ENCODE measurements around the gene WWC1.
"Not testable (repeated sequence)": the region's sequence is repeated elsewhere in the genome, so short reads cannot be mapped to it uniquely, and the experiment has no call there.

WWC1 gene

DNA sequence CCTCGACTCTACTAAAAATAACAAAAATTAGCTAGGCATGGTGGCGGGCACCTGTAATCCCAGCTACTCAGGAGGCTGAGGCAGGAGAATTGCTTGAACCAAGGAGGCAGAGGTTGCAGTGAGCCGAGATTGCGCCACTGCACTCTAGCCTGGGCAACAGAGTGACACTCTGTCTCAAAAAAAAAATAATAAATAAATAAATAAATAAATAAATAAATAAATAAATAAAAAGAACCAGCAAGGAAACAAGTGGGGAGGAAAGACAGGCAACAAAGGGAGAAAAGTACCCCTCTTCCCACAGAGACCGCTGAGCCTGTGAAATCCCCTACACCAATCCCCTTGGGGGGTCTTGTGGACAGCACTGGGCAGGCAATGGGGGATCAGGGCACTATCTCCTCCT is 4.6 kb upstream of the WWC1 start:
- DNase-seq: not testable (repeated sequence)

DNA sequence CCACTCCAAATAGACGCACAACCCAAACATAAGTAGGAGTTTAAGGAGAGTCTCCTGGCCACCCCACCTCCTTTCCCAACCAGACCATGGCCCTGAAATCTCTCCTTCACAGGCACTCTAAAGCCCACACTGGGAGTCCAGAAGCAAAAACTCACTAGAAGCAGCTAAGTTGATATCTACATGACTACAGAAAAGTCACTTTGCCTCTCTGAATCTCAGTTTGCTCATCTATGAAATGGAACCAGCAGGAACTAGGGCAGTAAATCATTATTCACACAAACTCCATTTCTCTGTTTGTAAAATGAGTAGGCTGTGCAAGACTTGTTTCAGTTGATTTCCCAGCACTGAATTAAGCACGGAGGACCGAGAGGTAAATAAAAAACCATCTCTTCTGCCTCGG is 4.1 kb upstream of the WWC1 start:
- DNase-seq: no peak

DNA sequence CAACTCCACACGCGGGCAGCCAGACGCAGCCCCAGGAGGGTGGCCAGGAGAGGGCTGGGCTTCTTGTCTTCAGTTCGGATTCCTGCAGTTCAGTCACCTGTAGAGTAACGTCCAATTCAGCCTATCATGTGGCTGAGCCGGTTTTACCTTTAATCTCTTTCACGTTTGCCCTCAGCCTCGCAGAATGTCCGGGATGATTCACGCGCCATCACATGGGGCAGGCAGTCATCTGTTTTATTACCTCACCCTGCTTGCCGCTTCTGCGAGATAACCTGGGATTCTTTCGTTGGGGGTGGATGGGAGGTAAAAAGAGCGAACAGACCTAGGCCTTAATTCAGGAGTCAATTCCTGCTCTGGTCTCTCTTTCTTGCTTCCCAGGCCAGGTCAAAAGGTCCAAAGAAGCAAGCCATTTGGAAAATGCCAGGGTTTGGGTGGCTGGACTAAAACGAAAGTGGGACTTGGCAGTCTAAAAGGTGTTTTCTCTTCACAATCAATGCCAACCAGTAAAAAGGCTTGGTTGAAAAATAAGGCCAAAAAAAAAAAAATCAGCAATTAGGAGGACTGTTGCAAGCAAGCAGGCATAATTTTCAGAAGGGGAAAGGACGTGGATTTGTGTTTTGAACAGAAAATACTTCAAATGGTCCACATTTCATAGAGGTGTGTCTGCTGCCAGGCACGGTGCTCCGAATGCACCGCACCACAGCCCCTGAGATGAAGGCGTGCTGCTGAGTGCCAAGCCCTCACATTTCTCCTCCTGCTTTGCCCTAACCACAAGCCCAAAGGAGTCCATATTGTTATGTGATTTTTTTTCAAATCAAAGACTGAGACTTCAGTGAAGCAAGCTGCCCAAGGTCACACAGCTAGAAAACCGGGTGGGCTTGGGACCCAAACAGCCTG is 2.8 kb upstream of the WWC1 start:
- no peak for DNase-seq

DNA sequence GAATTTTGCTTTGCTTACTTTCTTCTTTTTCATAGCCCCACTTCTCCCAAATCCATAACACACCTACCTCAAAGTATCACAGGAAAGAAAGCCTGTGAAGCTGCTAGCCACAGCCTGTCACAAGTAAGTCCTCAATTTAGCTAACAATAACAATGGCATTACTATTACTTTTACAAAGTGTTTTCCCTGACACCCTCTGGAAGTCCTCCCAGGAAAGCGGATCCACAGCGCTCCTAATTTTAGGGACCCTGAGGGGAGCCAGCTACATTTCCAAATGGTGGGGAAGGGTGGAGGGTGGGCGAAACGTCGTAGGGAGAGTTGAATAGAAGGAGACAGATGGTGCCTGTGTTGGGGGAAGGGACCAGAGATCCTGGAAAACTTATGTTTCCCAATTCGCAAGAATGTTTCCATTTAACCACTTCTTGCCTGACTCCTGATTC is 523 bp upstream of the WWC1 start:
- DNase-seq: no peak

DNA sequence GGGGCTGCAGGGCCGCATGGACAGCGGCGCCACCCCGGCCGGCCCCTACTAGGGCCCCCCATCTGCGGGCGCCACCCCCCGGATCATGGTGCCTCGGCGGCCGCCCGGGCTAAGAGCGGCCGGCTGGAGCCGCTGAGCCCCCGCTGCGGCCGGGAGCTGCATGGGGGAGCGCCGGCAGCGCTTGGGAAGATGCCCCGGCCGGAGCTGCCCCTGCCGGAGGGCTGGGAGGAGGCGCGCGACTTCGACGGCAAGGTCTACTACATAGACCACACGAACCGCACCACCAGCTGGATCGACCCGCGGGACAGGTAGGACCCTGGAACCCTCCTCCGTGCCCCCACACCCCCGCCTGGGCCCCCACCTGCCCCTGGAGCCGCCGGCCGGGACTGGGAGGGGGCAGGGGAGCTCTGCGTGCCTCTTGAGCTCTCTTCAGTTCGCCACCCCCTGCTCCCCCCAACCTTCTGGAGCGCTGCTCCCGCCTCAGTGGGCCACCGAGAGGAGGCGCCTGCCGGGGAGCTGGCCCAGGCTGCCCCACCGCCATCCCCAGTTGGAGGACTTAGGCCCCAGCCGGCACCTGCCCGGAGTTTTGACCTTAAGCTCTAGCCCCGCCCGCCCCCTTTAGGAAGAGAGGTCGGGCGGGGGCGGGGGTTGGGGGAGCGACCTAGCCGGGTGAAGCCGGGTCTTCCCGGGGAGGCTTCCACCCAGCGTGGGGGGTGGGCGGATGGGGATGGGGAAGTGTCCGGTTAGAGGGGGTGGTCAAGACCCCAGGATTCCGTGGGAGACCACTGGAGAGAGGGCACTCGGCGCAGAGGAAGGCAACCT is 730 bp downstream of the WWC1 start:
- DNase-seq: no peak

DNA sequence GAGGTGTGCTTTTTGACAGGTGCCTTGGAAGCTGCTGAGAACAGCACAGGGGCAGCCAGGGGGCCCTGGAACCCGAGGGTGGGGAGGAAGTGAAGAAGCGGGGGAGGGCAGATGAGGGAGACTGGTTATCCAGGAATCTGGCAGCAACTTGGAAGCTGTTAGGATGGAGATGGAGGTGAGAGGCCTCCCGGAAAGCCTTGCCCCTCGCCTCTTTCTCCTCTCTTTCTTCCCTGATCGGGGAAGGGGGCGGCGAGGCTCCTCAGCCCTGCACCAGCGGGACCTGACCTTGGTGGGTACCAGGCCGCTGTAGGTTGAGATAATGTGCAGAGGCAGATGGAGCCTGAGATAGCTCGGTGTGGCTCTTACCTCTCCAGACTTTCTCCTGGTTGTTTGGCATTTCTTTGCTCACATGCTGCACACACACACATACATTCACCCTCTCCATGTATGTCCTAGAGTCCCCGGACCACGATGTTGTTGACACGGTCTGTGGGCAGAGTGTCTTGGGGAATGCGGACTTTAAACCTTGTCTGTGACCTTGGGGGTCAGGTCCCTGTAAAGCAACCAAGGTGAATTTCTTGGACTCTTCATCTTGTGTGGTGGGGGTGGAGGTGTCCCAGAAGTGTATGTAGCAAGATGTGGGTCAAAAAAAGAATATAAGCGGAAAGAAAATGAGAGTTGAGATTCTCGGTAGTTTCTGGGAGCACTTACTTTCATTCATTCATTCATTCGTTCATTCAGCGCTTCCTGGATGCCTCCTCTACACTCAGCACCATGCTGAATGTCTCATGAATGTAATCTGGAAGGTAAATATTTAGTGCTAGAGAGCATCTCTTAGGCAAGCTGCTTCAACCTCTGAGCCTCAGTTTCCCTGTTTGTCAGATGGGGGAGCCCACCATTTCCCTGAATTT is 1.6 kb downstream of the WWC1 start:
- DNase-seq: no peak

DNA sequence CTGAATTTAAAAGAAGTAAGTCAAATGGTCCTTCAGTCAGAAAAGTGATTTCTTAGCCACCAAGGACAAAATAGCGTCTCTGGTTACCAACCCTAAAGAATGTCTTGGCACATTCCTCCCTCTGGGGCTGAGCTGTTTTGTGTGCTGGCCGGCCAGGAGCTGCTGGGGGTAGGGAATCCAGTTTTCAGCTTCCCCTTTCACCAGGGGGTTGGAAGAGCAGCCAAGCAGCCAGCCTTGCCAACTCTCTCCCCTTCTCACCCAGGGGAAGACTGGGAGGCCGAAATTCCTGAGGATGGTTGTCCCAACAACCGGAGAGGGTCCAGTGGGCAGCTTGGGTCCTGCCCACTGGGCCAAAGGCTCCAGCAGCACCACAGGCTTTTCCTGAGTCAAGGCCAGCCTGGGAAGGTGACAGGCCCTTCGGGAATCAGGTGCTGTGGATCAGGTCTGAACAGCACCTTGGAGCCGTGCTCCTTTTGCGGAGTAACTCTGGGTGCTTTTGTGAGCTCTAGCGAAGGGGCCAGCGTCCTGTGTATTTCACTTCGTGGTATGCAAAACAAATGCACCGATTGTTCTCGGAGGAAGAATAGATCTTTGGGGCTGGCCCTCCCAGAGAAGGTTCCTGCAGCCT is 4.2 kb downstream of the WWC1 start:
- no peak for DNase-seq

DNA sequence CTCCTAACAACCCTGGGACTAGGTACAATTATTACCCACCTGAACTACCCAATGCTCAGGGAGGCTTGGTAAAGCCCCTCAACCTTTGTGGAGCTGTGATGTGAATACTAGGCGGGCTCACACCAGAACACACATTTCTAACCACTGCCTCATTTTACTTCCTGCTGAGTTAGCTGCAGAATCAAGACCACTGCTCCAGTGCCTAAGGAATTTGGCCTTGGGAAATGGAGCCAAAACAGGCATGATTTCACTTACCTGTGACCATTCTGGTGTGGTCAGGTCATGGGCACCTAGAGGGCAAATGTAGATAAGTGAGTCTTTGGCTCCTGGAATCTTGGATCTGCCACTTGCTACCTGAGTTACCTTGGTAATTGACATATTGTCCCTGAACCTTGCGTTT is 5.2 kb downstream of the WWC1 start:
- no peak for DNase-seq

DNA sequence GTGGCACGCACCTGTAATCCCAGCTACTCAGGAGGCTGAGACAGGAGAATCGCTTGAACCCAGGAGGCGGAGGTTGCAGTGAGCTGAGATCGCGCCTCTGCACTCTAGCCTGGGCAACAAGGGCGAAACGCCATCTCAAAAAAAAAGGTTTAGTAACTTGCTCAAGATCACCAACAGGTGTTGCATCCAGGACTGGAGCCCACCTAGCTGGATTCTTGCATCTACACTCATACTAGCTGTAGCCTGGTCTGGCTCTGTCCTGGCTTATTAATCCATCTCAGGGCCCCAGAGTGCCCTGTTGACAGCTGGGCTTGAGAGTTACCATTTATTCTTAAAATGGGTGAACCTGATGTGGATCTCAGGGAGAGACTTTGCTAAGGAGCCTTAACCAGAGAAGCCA is 7.5 kb downstream of the WWC1 start:
- DNase-seq: no peak

DNA sequence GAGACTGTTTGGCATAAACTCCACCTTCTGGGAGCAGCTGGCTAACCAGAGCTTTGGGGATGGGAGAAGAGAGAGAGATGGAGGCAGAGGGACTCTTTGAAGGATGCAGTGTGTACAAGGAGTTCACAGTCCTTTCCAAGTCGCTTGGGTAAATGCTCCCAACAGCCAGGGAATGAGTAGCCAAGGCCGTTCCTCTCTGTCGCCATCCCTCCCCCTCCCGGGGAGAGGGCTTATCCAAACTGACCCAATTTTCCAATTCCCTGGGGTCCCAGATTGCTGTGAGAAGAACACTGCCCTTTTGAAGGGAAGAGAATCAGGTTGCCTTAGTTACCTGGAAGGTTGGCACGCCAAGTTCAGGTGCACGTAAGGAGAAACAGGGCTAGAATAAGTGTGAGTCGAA is 7.9 kb downstream of the WWC1 start:
- no peak for DNase-seq

DNA sequence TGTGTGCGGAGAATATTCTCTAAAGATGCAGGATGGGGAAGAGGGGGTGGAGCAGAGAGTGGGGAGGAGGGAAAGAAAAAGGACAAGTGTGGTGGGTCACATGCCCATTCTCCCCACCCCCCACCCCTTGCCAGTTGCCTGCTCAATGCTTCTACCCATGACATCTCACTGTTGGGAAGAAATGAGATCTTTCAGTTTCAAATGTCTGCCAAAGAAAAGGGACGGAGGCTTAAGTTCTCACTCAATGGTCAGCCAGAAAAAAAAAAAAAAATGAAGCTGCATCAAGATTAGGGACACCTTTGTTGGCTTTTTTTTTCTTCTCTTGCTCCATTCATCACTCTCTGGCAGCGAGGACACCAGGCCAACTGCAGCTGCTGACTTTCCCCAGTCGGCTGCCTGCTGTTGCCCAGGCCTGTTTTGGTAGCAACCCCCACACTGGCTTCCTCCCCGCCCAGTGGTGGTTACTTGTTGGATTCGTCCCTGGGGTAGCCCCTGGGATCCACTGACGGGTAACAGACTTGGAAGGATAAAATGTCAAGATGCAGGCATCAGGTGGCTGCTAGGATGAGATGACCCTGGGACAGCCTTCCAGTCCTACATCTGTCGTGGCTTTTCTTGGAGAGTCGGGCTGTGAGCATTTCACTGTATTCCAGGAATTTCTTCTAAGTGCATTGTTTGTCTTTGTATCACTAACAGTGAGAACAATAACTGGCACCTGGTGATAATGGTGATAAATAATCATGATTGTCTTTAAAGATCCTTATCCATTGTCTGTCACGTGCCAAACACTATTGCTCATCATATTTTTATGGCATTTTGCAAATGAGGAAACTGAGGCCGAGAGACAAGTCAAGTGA is 9.1 kb downstream of the WWC1 start:
- no peak for DNase-seq

DNA sequence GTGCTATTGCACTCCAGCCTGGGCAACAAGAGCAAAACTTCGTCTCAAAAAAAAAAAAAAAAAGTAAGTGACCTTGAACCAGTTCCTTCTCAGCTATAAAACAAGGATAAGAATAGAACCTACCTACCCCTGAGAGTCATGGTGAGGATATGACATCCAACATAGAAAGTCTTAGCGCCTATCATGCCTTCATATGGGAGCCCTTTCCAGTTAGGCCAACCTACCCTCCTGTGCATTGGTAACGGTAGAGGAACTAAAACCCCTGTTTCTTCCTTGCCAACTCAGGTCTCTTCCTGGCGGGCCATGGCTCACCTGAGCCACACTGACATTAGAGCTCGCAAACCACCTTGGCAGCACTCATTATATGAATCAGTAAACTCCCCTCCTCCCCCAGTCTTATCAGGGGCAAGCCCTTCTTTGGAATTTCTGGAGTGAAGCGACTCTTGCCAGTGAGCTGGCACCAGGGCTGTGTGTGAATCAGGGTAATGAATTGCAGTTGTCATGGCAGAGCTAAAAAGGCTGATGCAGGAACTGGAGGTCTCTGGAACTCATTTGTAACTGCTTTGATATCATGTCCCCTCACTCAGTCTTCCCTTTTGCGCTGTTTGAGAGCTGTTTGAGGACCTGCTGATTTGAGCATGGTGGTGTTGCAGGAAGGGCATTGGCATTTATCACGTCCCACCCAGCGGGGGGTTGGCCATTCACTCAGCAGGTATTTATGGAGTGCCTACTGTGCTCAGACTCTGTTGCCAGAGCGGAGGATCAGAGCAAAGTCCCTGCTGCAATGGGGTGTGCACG is 10.3 kb downstream of the WWC1 start:
- DNase-seq: no peak

DNA sequence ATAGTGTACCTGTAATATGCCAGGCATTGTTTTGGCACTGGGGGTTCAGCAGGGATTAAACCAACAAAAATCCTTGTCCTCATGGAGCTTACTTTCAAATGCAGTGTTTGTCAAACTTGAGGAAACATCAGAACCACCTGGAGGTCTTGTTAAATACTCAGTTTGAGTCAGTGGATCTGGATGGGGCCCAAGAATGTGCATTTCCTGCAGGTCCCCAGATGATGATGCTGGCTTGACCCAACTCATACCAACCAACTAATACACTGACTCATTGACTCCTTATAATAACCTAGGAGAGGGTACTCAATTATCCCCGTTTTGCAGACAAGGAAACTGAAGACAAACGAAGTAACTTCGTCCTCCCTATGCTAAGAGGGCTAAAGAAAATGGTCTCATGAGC is 11.3 kb downstream of the WWC1 start:
- no peak for DNase-seq

DNA sequence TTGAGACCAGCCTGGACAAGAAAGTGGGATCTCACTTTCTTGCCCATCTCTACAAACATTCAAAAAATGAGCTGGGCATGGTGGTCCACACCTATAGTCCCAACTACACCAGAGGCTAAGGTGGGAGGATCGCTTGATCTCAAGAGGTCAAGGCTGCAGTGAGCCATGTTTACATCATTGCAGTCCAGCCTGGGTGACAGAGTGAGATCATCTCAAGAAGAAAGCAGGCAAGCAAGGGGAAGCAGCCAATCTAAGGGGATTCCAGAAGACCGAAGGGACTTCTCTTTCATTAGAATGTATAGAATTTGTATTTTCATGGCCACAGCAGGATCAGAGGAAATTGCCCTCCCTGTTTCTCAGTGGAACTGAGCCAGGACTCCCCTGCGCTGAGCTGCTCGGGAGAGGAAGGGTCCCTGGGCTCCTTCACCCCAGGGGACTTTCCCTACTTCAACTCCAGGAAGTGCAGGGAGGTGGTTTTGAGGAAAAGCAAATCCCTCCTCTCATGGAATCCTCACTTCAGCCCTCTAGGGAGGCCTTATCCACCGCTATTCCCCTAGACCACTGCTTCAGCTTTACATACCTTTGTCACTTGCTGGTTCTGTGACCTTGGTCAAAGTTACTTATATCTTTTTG is 12.1 kb downstream of the WWC1 start:
- no peak for DNase-seq

DNA sequence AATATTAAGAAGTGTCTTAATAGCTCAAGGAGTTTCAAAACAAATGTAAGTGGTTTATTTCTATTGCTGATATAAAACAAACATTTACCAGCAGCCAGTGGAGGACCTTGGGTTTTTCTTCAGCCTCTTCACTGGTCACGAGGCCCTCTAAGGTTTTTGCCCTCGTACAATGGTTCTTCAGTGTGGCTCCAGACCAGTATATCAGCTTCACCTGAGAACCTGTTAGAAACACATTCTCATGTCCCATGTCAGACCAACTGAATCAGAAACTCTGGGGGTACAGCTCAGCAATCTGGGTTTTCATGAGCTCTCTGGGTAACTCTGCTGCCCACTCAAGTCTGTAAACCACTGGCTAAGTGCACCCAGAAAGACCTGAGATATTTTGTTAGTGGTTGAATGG is 12.9 kb downstream of the WWC1 start:
- DNase-seq: no peak

DNA sequence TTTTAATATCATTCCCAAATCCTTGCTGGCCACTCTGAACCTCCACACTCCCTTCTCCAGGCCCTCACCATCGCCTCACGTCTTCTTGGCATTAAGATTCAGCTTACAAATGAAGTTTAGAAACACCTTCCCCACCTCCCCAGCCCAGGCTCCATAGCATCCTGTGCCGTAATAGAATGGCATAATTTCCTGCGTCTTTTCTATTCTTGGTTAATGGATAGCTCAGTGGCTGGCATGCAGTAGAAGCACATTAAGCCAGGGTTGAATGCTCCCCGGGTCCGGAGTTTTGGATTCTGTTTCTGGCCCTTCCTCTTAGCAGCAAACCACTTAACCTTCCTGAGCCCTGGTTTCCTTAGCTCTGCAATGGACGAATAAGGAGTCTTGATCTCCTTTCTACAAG is 13.8 kb downstream of the WWC1 start:
- no peak for DNase-seq

DNA sequence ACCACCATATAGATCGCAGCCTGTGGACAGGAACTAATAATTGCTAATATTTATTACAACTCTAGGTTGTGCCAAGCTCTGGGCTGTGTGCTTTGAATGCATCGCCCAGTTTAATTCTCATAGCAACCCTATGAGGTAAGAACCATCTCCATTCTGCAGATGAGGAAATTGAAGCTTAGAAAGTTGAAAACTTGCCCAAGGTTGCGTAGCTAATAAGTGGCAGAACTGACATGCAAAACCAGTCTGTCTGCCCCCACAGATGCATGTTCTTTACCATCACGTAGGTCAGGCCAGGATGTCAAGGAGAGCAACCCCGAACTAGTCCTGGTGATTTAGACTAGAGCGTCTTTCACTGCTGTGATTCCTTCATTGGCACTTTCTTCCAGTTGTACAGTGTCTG is 15.6 kb downstream of the WWC1 start:
- no peak for DNase-seq

DNA sequence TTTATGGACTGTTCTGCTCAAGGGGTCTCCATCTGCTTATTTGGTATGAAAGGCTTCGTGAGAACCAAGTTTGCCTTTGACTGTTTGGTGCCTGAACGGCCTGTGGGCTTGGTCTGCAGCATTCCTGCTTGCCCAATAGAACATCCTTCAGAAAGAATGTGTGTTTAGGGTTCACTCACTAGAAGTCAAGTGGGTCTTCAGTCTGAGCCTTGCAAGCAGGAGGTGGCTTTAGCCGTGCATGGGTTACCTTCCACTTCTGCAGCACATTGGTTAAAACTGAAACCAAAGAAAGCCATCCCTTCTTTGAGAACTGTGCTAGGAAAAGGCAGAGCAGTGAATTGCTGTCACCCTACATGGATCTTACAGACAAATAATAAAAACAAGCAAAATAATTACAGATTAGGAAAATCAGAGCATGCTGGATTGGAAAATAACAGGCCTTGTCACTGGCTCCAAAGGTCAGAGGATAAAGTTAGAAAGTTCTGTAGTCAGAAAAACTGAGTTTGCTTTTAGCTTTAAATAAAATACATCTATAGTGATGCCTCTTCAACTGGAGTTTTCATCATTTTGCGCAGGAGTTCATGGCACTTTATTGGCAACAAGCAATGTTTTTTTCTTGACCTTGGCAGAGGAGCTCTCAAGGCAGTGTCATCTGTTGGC is 16.6 kb downstream of the WWC1 start:
- DNase-seq: no peak

DNA sequence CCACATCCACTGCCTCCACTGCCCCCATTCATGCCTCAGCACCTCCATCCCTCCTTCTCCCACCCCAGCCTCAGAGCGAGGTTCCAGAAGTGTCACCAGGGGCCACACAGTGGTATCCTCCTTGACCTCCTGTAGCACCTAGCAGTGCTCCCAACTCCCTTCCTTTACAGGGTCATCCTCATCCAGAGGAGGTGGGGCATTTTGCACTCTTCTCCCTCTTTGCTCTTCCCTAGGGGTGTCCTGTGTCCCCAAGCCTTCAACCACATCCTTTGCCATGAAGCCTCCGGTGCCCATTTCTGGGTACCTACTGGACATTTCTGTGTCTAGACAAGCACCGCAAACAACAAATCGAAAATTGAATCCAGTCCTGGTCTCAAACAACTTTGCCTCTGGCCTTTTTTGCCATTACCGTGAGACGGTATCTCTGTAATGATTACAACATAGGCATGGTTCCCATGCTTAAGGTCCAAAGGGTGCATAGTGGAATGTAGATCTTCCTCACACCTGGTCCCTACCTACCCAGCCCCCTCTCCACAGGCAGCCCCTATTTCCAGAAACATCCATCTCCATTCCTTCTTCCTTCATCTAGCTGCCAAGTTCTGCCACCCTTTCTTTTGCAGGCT is 17.6 kb downstream of the WWC1 start:
- no peak for DNase-seq
